ENCODE measurements around the gene BIRC6. TPM values are rescaled to one million over a fixed set of nuclear protein-coding genes. Genes with fewer than 3 reads are reported as not detected.

BIRC6 gene
- total and polyA plus RNA-seq, 4 donors: 60.2 to 241 (median 82.0) TPM

- Histone ChIP-seq H3K27ac (ENCODE audit: low read depth, low read length) (no peak overlapping the region), H3K36me3 (ENCODE audit: control insufficient read depth, insufficient read depth, low read length) (peaks cover 19% of the 10 kb centered on the region)
- no peak for DNase-seq (ENCODE audit: low read depth in 4 of 6, low spot score in 6 of 6)
These were observed 45.3 kb downstream of the BIRC6 start for GRCh38 chr2:32402091-32402490.

GRCh38 chr2:32403782-32404181 is 47.0 kb downstream of the BIRC6 start:
- Histone ChIP-seq H3K4me3 (ENCODE audit: low read depth, low read length) (no peak overlapping the region), H3K9me3 (ENCODE audit: control insufficient read depth, insufficient read depth, low read length) (no peaks in the 10 kb centered on the region), H3K27ac (ENCODE audit: low read depth, low read length) (no peak overlapping the region), H3K27me3 (ENCODE audit: control insufficient read depth, insufficient read depth, low read length) (no peaks in the 10 kb centered on the region), H3K4me1 (ENCODE audit: control insufficient read depth, insufficient read depth, low read length) (no peaks in the 10 kb centered on the region), H3K36me3 (ENCODE audit: control insufficient read depth, insufficient read depth, low read length) (peaks cover 25% of the 10 kb centered on the region)
- WGBS (ENCODE audit: insufficient coverage): no CpG with 5 or more reads among the region's 5 CpGs
- DNase-seq (ENCODE audit: low read depth in 4 of 6, low spot score in 6 of 6): no peak

More at GRCh38 chr2:32402091-32402490, 45.3 kb downstream of the BIRC6 start:
- H3K4me1 ChIP-seq (ENCODE audit: control insufficient read depth, insufficient read depth, low read length): no peaks in the 10 kb centered on the region
- no peaks in the 10 kb centered on the region for H3K27me3 ChIP-seq (ENCODE audit: control insufficient read depth, insufficient read depth, low read length)
- H3K9me3 ChIP-seq (ENCODE audit: control insufficient read depth, insufficient read depth, low read length): no peaks in the 10 kb centered on the region
- no peak overlapping the region for H3K4me3 ChIP-seq (ENCODE audit: low read depth, low read length)

- Histone ChIP-seq H3K27me3 (ENCODE audit: control insufficient read depth, insufficient read depth, low read length) (no peaks in the 10 kb centered on the region), H3K4me1 (ENCODE audit: control insufficient read depth, insufficient read depth, low read length) (no peaks in the 10 kb centered on the region), H3K4me3 (ENCODE audit: low read depth, low read length) (no peak overlapping the region), H3K9me3 (ENCODE audit: control insufficient read depth, insufficient read depth, low read length) (no peaks in the 10 kb centered on the region), H3K27ac (ENCODE audit: low read depth, low read length) (no peak overlapping the region), H3K36me3 (ENCODE audit: control insufficient read depth, insufficient read depth, low read length) (peaks cover 21% of the 10 kb centered on the region)
- WGBS (ENCODE audit: insufficient coverage): 100% methylated on average over 1 of the region's 3 CpGs
- no peak for DNase-seq (ENCODE audit: low read depth in 4 of 6, low spot score in 6 of 6)
These were observed 47.9 kb downstream of the BIRC6 start for GRCh38 chr2:32404691-32405090.

- Histone ChIP-seq H3K27me3 (ENCODE audit: control insufficient read depth, insufficient read depth, low read length) (no peaks in the 10 kb centered on the region), H3K4me3 (ENCODE audit: low read depth, low read length) (no peak overlapping the region), H3K4me1 (ENCODE audit: control insufficient read depth, insufficient read depth, low read length) (no peaks in the 10 kb centered on the region), H3K9me3 (ENCODE audit: control insufficient read depth, insufficient read depth, low read length) (no peaks in the 10 kb centered on the region), H3K27ac (ENCODE audit: low read depth, low read length) (no peak overlapping the region), H3K36me3 (ENCODE audit: control insufficient read depth, insufficient read depth, low read length) (peaks cover 9% of the 10 kb centered on the region)
- no CpG with 5 or more reads among the region's 1 CpG for WGBS (ENCODE audit: insufficient coverage)
- DNase-seq (ENCODE audit: low read depth in 4 of 6, low spot score in 6 of 6): no peak
These were observed 59.7 kb downstream of the BIRC6 start for GRCh38 chr2:32416519-32416918.

GRCh38 chr2:32417659-32418058 is 60.8 kb downstream of the BIRC6 start:
- Histone ChIP-seq H3K27ac (ENCODE audit: low read depth, low read length) (no peak overlapping the region), H3K4me1 (ENCODE audit: control insufficient read depth, insufficient read depth, low read length) (no peaks in the 10 kb centered on the region), H3K27me3 (ENCODE audit: control insufficient read depth, insufficient read depth, low read length) (no peaks in the 10 kb centered on the region), H3K4me3 (ENCODE audit: low read depth, low read length) (no peak overlapping the region), H3K36me3 (ENCODE audit: control insufficient read depth, insufficient read depth, low read length) (peaks cover 9% of the 10 kb centered on the region), H3K9me3 (ENCODE audit: control insufficient read depth, insufficient read depth, low read length) (no peaks in the 10 kb centered on the region)
- no peak for DNase-seq (ENCODE audit: low read depth in 4 of 6, low spot score in 6 of 6)
- 98% methylated on average over 9 of the region's 10 CpGs for WGBS (ENCODE audit: insufficient coverage)

- Histone ChIP-seq H3K27me3 (ENCODE audit: control insufficient read depth, insufficient read depth, low read length) (no peaks in the 10 kb centered on the region), H3K36me3 (ENCODE audit: control insufficient read depth, insufficient read depth, low read length) (peaks cover 7% of the 10 kb centered on the region), H3K4me3 (ENCODE audit: low read depth, low read length) (no peak overlapping the region), H3K9me3 (ENCODE audit: control insufficient read depth, insufficient read depth, low read length) (no peaks in the 10 kb centered on the region), H3K27ac (ENCODE audit: low read depth, low read length) (no peak overlapping the region), H3K4me1 (ENCODE audit: control insufficient read depth, insufficient read depth, low read length) (no peaks in the 10 kb centered on the region)
- WGBS (ENCODE audit: insufficient coverage): 86% methylated on average over 1 of the region's 5 CpGs
- DNase-seq (ENCODE audit: low read depth in 4 of 6, low spot score in 6 of 6): no peak
These were observed 62.0 kb downstream of the BIRC6 start for GRCh38 chr2:32418778-32419177.

GRCh38 chr2:32422133-32422532 is 65.3 kb downstream of the BIRC6 start:
- peaks cover 5% of the 10 kb centered on the region for H3K36me3 ChIP-seq (ENCODE audit: control insufficient read depth, insufficient read depth, low read length)
- no peaks in the 10 kb centered on the region for H3K9me3 ChIP-seq (ENCODE audit: control insufficient read depth, insufficient read depth, low read length)
- no peak overlapping the region for H3K27ac ChIP-seq (ENCODE audit: low read depth, low read length)
- no peak overlapping the region for H3K4me3 ChIP-seq (ENCODE audit: low read depth, low read length)
- no CpG with 5 or more reads among the region's 1 CpG for WGBS (ENCODE audit: insufficient coverage)
- H3K27me3 ChIP-seq (ENCODE audit: control insufficient read depth, insufficient read depth, low read length): no peaks in the 10 kb centered on the region
- no peak for DNase-seq (ENCODE audit: low read depth in 4 of 6, low spot score in 6 of 6)
- peaks cover 4% of the 10 kb centered on the region for H3K4me1 ChIP-seq (ENCODE audit: control insufficient read depth, insufficient read depth, low read length)

- no peak overlapping the region for H3K27ac ChIP-seq (ENCODE audit: low read depth, low read length)
- H3K4me1 ChIP-seq (ENCODE audit: control insufficient read depth, insufficient read depth, low read length): peaks cover 7% of the 10 kb centered on the region
These were observed 66.7 kb downstream of the BIRC6 start for GRCh38 chr2:32423536-32423935.

GRCh38 chr2:32424739-32425138 is 67.9 kb downstream of the BIRC6 start:
- no peaks in the 10 kb centered on the region for H3K27me3 ChIP-seq (ENCODE audit: control insufficient read depth, insufficient read depth, low read length)
- DNase-seq (ENCODE audit: low read depth in 4 of 6, low spot score in 6 of 6): no peak
- no peaks in the 10 kb centered on the region for H3K9me3 ChIP-seq (ENCODE audit: control insufficient read depth, insufficient read depth, low read length)
- no peak overlapping the region for H3K4me3 ChIP-seq (ENCODE audit: low read depth, low read length)
- WGBS (ENCODE audit: insufficient coverage): 100% methylated on average over 4 of the region's 5 CpGs
- H3K4me1 ChIP-seq (ENCODE audit: control insufficient read depth, insufficient read depth, low read length): peaks cover 7% of the 10 kb centered on the region
- peaks cover 5% of the 10 kb centered on the region for H3K36me3 ChIP-seq (ENCODE audit: control insufficient read depth, insufficient read depth, low read length)
- H3K27ac ChIP-seq (ENCODE audit: low read depth, low read length): no peak overlapping the region

More at GRCh38 chr2:32423536-32423935, 66.7 kb downstream of the BIRC6 start:
- peaks cover 5% of the 10 kb centered on the region for H3K36me3 ChIP-seq (ENCODE audit: control insufficient read depth, insufficient read depth, low read length)
- no peaks in the 10 kb centered on the region for H3K27me3 ChIP-seq (ENCODE audit: control insufficient read depth, insufficient read depth, low read length)
- H3K4me3 ChIP-seq (ENCODE audit: low read depth, low read length): no peak overlapping the region
- DNase-seq (ENCODE audit: low read depth in 4 of 6, low spot score in 6 of 6): no peak
- no peaks in the 10 kb centered on the region for H3K9me3 ChIP-seq (ENCODE audit: control insufficient read depth, insufficient read depth, low read length)

- Histone ChIP-seq H3K9me3 (ENCODE audit: control insufficient read depth, insufficient read depth, low read length) (no peaks in the 10 kb centered on the region), H3K36me3 (ENCODE audit: control insufficient read depth, insufficient read depth, low read length) (peaks cover 5% of the 10 kb centered on the region), H3K4me1 (ENCODE audit: control insufficient read depth, insufficient read depth, low read length) (peaks cover 7% of the 10 kb centered on the region), H3K27ac (ENCODE audit: low read depth, low read length) (no peak overlapping the region), H3K4me3 (ENCODE audit: low read depth, low read length) (no peak overlapping the region), H3K27me3 (ENCODE audit: control insufficient read depth, insufficient read depth, low read length) (no peaks in the 10 kb centered on the region)
- no peak for DNase-seq (ENCODE audit: low read depth in 4 of 6, low spot score in 6 of 6)
- no CpG with 5 or more reads among the region's 2 CpGs for WGBS (ENCODE audit: insufficient coverage)
These were observed 68.9 kb downstream of the BIRC6 start for GRCh38 chr2:32425719-32426141.
